Measurements from ENCODE around the gene HINT2.

Gene HINT2

DNA sequence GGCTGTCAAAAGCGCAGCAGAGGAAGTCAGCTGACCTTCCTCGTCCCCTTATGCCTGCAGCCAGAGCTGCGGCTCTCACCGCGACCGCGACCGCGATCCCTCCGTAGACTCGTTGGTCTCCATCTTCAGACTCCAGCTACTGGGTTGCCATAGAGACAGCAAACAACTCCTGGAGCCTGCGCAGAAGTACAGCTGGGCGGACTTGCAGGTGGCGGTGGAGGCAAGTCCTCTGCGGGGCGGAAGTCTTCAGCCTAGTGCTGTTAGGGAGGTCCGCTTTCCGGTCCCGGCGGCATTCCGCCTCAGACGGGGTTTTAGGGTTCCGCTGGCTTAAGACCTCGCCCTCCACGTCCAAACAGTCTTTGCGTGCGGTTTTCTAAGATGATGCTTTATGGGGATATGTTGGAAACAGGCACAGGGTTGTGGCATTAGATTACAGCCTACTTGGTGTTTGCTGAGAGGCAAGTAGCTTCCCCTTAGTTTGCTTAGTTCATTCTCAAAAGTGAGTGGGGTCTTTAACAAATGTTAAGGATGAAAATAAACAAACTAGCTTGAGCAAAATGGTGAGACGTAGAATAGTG lies 2.7 kb downstream of the HINT2 start, which contains the start of gene SPAG8:
TSS of gene SPAG8 (minus strand) at position 238 of the 578 bp plus-strand sequence. CDS start at position 123, 115 bp downstream.
- DNase-seq = peak; percentile 39 to 98 (median 90)

- DNase-seq = peak in 19 of 56 donors; percentile 16 to 77 (median 41)
Observed at GRCh38 chr9:35811381-35812024, 3.3 kb downstream of the HINT2 start.

DNA sequence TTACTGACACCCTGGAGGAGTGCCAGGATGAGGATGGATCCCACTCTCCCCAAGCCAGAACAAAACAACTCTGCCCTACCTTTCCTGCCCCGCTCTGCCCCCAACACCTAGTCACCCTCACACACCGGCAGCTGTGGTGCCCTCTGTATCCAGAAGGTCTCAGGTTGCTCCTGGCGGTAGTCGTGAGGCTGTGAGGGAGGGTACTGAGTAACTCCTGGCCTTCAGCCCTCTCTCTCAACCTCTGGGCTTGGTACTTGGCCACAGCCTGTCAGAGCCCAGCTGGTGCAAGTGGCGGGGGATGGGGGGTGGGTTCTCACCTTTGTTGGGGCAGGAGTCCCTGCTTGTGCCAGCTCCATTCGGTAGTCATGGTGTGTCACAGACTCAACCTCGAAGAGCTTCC lies 4.7 kb downstream of the HINT2 start:
- no peak for DNase-seq

DNA sequence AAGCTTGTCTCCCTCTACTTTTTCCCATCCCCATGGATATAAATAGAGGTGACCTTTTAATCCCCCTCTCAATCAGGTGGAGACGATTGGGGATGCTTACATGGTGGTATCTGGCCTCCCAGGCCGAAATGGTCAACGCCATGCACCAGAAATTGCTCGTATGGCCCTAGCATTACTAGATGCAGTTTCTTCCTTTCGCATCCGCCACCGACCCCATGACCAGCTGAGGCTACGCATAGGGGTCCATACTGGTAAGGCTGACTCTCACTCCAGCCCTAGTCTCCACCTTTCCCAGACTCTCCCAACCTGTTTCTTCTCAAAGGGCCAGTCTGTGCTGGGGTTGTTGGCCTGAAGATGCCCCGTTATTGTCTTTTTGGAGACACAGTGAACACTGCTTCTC lies 6.4 kb downstream of the HINT2 start:
- no peak for DNase-seq

- DNase-seq = no peak
Observed at GRCh38 chr9:35806101-35806500, 8.7 kb downstream of the HINT2 start.

GRCh38 chr9:35801328-35802128 lies 13.3 kb downstream of the HINT2 start:
- no peak for DNase-seq

- no peak for DNase-seq
Observed at GRCh38 chr9:35800530-35800929, 14.3 kb downstream of the HINT2 start.

- peak in 11 of 56 donors; percentile 3 to 55 (median 21) for DNase-seq
Observed at GRCh38 chr9:35798658-35799374, 16.0 kb downstream of the HINT2 start.

DNA sequence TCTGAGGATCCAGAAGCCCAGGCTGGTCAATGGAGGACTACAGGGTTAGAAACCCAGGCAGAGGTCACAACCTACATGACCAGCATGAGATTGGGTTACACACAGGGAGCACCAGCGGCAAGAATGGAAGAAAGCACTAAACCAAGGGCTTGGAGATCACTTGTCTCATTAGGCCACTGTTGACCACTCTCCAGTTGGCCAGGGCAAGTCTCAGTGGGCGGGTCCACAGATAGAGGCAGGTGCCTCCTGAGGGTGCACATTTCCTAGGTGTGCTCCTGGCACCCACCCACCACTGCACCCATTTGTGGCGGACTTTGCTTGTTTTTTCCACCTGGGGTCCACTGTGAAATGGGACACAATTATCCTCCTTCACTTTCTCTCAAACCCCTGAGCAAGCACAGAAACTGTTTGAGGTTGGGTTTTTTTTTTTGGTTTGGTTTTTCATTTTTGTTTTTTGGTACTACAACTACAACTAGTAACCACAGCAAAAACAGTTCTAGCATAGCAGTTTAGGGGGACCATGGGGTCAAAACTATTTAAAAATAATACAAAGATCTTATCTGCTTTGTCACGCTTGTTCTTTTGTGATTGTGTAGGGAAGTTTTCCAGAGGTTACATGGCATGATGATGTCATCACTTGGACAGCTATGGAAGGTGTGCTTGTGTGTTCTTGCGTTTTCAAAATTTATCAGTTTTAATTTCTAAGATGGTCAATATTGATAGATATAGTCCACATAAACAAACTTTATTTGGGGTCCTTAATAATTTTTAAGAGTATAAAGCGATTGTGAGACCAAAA lies 17.3 kb downstream of the HINT2 start:
- DNase-seq = no peak

- no peak for DNase-seq
Observed at GRCh38 chr9:35795695-35796094, 19.1 kb downstream of the HINT2 start.

DNA sequence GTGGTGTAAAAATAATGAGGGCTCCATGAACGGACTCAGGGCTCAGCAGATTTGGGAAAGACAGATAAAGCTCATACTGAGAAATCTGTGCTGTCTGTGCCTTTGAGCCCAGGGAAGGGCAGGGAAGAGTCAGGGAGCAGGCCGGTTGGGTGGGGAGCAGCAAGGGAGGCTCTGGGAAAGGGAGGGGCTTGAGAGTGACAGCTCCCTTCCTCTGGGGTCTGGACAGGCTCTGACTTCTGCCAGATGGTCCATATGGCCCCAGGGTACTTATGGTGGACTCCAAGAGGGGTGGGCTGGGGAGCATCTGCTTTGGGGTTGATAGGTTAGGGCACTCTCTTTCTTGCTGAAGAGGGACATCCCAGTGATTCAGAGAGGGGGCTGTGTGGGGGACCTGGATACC lies 21.4 kb downstream of the HINT2 start:
- no peak for DNase-seq

GRCh38 chr9:35792826-35793225 lies 22.0 kb downstream of the HINT2 start:
- DNase-seq = no peak

DNA sequence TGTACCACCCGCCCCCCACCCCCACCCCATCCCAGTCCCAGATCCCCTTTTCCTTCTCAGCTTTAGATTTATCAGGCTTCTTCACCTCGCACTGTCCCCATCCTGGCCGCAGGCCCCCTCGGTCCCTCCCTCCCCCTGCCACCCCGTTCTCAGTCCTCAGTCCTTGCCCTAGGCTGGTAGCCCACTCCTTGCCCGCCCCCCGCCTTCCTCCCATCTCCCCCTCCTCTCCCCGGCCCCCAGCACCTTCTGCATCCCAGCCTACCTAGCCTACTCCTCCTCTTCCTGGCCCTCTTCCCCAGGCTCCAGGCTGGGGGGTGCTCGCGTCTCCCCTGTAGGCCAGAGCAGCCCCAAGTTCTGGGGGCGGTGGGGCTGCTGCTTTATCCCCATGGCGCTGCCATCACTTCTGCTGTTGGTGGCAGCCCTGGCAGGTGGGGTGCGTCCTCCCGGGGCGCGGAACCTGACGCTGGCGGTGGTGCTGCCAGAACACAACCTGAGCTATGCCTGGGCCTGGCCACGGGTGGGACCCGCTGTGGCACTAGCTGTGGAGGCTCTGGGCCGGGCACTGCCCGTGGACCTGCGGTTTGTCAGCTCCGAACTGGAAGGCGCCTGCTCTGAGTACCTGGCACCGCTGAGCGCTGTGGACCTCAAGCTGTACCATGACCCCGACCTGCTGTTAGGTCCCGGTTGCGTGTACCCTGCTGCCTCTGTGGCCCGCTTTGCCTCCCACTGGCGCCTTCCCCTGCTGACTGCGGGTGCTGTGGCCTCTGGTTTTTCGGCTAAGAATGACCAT lies 22.6 kb downstream of the HINT2 start:
- DNase-seq = peak in 1 of 56 donors; percentile 10

DNA sequence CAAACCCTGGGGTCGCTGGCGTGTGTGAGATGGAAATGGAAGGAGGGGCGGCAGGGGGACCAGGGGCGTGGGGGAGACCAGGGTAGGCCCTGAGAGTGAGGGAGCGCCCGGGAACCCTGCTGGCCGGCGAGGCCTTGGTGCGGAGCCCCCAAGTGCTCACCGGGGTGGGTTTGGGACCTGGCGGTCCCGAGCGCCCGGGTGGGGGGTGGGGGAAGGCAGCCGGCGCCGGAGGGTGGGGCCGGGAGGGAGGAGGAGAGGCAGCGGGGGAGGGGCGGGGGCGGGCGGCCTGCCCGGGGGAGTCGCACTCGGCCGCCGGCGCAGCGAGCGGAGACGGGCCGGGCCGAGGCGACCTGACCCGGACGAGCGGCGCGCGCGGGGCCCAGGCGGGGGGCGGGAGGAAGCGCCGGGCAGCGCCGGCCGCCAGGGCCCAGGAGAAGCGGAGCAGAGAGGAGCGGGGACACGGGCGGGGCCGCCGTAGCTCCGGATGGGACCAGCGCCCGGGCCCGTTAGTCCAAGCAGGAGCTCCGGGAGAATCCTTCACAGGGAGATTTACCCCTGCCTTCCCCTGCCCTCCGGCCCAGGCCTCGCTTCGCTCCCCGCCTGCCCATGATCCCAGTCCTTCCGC lies 23.4 kb downstream of the HINT2 start, which contains the start of gene NPR2:
TSS of gene NPR2 (plus strand) at position 295 of the 625 bp plus-strand sequence. CDS start 818 bp downstream, outside the sequence.
- DNase-seq = peak in 8 of 56 donors; percentile 10 to 45 (median 32)

DNA sequence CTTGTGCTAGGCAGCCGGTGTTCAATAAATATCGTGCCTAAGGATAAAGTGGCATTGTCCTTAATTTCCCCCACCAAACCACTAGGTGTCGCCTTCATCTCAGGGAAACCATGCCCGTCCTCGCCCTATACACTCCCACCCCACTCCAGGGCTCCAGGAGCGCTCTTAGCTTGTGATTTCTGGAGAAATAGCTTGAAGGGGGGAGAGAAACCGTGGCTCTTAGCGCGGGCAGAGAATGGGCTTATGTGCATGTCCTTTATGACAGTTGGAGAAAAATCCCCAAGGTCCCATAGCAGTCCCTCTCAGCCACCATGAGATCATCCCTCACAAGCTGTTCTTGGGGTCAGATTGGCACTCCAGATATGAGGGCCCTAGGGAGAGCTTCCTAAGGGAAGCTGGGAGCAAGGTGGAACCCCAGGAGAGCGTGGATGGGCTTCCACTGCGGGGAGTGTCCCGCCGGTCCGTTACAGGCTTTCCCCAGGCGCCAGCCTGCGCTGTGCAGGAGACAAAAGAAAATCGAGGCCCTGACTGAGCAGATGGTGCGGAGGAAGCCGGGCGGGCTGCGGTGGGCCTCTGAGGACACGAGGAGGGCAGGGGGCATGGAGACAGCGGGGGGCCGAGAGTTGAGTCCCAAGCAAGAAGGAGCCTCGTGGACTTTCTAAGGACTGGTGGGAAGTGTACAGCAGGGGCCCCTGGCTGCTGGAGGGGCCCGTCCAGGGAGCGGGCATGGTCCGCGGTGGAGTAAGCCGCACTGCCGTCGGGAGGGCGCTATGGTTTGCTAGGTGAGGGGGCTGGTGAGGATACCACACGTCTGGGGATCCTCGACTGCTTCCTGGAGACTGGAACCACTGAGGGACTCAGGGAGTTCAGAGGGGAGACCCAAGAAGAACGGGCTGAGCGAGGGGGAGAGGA lies 24.2 kb downstream of the HINT2 start:
- DNase-seq = peak in 48 of 56 donors; percentile 13 to 81 (median 52)

- DNase-seq = no peak
Observed at GRCh38 chr9:35790025-35790384, 24.8 kb downstream of the HINT2 start.

DNA sequence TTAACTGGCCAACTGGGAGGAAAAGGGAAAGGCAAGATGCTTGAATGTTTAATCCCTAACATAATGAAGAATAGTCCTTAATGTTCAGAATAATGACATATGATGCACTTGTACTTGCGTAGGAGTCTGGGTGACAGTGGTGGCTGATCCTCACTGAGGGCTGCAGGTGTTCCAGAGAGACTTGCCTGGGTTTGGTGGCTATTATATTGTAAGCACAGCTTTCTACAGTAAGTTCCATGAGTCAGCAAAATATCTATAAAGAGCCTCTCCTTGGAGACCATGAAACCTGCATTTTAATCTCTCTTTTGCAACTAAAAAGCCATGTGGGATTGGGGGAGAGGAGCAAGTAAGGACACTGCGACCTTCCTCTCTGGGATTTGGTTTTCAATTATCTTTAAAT lies 25.3 kb downstream of the HINT2 start:
- no peak for DNase-seq

- DNase-seq = no peak
Observed at GRCh38 chr9:35783418-35783817, 31.4 kb downstream of the HINT2 start.
